ENCODE data around the gene LAD1.

The LAD1 gene

DNA sequence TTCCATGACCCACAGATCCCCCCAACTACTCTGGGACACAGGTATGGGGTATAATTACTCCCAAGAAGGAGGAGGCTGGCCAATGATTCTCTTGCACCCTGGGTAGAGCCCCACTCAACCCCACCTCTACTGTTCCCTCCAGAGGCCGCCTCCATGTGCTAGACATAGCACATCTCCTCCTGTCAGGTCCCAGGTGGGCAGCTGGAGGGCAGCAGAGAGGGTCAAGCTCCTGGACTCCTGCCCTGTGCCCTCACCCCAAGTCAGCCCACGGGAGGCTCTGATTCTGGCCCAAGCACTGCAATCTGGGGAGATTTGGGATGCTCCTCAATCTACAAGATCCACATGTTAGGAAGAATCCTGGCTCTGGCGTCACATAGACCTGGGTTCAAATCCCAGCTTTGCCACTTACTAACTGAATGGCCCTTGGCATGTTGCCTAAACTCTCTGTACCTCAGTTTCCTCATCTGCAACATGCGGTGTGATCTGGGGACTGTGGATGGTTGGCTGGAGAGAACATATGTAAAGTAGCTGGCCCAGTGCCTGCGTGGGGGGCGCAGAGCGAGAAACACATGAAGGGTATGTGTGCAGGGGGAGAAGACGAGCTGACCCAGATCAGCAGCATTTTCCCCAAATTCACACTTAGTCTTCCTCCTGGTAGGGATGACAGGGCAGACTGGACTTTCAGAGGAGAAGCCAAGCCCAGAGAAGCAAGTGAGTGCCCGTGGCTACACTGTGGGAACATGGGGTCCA, 44.8 kb downstream of the LAD1 start:
- Histone ChIP-seq H3K27me3 (ENCODE audit: low read depth, low read length) (no peaks in the 10 kb centered on the region), H3K27ac (ENCODE audit: low read length) (no peak overlapping the region), H3K9me3 (ENCODE audit: control insufficient read depth in 1 of 2, low read length in 2 of 2) (no peaks in the 10 kb centered on the region), H3K36me3 (ENCODE audit: control insufficient read depth in 1 of 2, insufficient read depth in 2 of 2, low read length in 2 of 2) (no peaks in the 10 kb centered on the region), H3K4me3 (ENCODE audit: low read depth in 1 of 2, low read length in 2 of 2) (no peak overlapping the region), H3K4me1 (ENCODE audit: control insufficient read depth in 1 of 2, insufficient read depth in 2 of 2, low read length in 2 of 2) (no peaks in the 10 kb centered on the region)

GRCh38 chr1:201353186-201353940, 45.8 kb downstream of the LAD1 start:
- Histone ChIP-seq H3K4me1 (ENCODE audit: control insufficient read depth in 1 of 2, insufficient read depth in 2 of 2, low read length in 2 of 2) (no peaks in the 10 kb centered on the region), H3K36me3 (ENCODE audit: control insufficient read depth in 1 of 2, insufficient read depth in 2 of 2, low read length in 2 of 2) (no peaks in the 10 kb centered on the region), H3K27ac (ENCODE audit: low read length) (no peak overlapping the region), H3K9me3 (ENCODE audit: control insufficient read depth in 1 of 2, low read length in 2 of 2) (no peaks in the 10 kb centered on the region), H3K4me3 (ENCODE audit: low read depth in 1 of 2, low read length in 2 of 2) (no peak overlapping the region), H3K27me3 (ENCODE audit: low read depth, low read length) (no peaks in the 10 kb centered on the region)

DNA sequence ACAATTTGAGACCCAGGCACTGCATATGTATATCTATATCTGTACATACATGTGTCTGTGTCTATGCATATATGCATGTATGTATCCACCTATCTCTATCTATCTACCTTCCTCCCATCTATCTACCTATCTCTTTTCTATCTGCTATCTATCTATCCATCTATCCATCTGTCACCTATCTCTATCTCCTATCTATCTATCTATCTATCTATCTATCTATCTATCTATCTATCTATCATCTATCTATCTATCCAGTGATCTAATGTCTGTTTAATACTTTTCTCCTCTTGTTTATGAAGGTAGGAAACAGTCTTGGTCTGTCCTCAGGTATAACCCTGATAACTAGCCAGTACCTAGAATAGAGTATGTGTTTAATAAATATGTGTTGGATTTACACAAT, 47.5 kb downstream of the LAD1 start:
- no peaks in the 10 kb centered on the region for H3K9me3 ChIP-seq (ENCODE audit: control insufficient read depth in 1 of 2, low read length in 2 of 2)
- no peak overlapping the region for H3K27ac ChIP-seq (ENCODE audit: low read length)
- peaks cover 6% of the 10 kb centered on the region for H3K27me3 ChIP-seq (ENCODE audit: low read depth, low read length)
- H3K4me1 ChIP-seq (ENCODE audit: control insufficient read depth in 1 of 2, insufficient read depth in 2 of 2, low read length in 2 of 2), result no peaks in the 10 kb centered on the region
- H3K4me3 ChIP-seq (ENCODE audit: low read depth in 1 of 2, low read length in 2 of 2), result no peak overlapping the region
- no peaks in the 10 kb centered on the region for H3K36me3 ChIP-seq (ENCODE audit: control insufficient read depth in 1 of 2, insufficient read depth in 2 of 2, low read length in 2 of 2)

DNA sequence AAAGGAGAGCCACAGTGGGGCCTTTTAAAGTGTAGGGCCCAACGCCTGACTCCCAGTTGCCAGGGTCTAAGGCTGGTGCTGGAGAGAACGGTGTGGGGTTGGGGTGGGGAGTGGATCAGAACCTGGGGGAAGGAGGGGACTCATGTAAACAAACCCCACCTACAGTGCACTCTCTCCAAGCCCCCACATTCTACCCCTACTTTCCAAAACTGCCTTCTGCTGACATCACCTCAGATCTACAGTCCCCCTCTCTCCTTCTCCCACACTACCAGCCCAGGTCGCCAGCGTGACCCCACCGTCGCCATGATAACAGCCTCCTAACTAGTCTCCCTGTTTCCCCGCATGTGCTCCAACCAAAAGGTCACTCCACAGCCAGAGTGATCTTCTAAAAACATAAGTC, 48.2 kb downstream of the LAD1 start:
- H3K4me3 ChIP-seq (ENCODE audit: low read depth in 1 of 2, low read length in 2 of 2), result no peak overlapping the region

GRCh38 chr1:201350361-201350725, 48.8 kb downstream of the LAD1 start:
- Histone ChIP-seq H3K4me3 (ENCODE audit: low read depth in 1 of 2, low read length in 2 of 2) (no peak overlapping the region), H3K9me3 (ENCODE audit: control insufficient read depth in 1 of 2, low read length in 2 of 2) (no peaks in the 10 kb centered on the region), H3K27me3 (ENCODE audit: low read depth, low read length) (peaks cover 6% of the 10 kb centered on the region), H3K27ac (ENCODE audit: low read length) (no peak overlapping the region), H3K4me1 (ENCODE audit: control insufficient read depth in 1 of 2, insufficient read depth in 2 of 2, low read length in 2 of 2) (no peaks in the 10 kb centered on the region), H3K36me3 (ENCODE audit: control insufficient read depth in 1 of 2, insufficient read depth in 2 of 2, low read length in 2 of 2) (no peaks in the 10 kb centered on the region)

More for the DNA sequence above, 48.2 kb downstream of the LAD1 start:
- H3K27me3 ChIP-seq (ENCODE audit: low read depth, low read length), result peaks cover 6% of the 10 kb centered on the region
- no peaks in the 10 kb centered on the region for H3K9me3 ChIP-seq (ENCODE audit: control insufficient read depth in 1 of 2, low read length in 2 of 2)
- H3K36me3 ChIP-seq (ENCODE audit: control insufficient read depth in 1 of 2, insufficient read depth in 2 of 2, low read length in 2 of 2), result no peaks in the 10 kb centered on the region
- no peaks in the 10 kb centered on the region for H3K4me1 ChIP-seq (ENCODE audit: control insufficient read depth in 1 of 2, insufficient read depth in 2 of 2, low read length in 2 of 2)
- no peak overlapping the region for H3K27ac ChIP-seq (ENCODE audit: low read length)

GRCh38 chr1:201349092-201349491, 50.0 kb downstream of the LAD1 start:
- Histone ChIP-seq H3K27me3 (ENCODE audit: low read depth, low read length) (peaks cover 6% of the 10 kb centered on the region), H3K27ac (ENCODE audit: low read length) (no peak overlapping the region), H3K4me1 (ENCODE audit: control insufficient read depth in 1 of 2, insufficient read depth in 2 of 2, low read length in 2 of 2) (no peaks in the 10 kb centered on the region), H3K9me3 (ENCODE audit: control insufficient read depth in 1 of 2, low read length in 2 of 2) (no peaks in the 10 kb centered on the region), H3K4me3 (ENCODE audit: low read depth in 1 of 2, low read length in 2 of 2) (no peak overlapping the region), H3K36me3 (ENCODE audit: control insufficient read depth in 1 of 2, insufficient read depth in 2 of 2, low read length in 2 of 2) (no peaks in the 10 kb centered on the region)

- no peak overlapping the region for H3K27ac ChIP-seq (ENCODE audit: low read length)
- H3K4me1 ChIP-seq (ENCODE audit: control insufficient read depth in 1 of 2, insufficient read depth in 2 of 2, low read length in 2 of 2), result no peaks in the 10 kb centered on the region
- H3K36me3 ChIP-seq (ENCODE audit: control insufficient read depth in 1 of 2, insufficient read depth in 2 of 2, low read length in 2 of 2), result no peaks in the 10 kb centered on the region
- no peak overlapping the region for H3K4me3 ChIP-seq (ENCODE audit: low read depth in 1 of 2, low read length in 2 of 2)
- H3K27me3 ChIP-seq (ENCODE audit: low read depth, low read length), result peaks cover 6% of the 10 kb centered on the region
- no peaks in the 10 kb centered on the region for H3K9me3 ChIP-seq (ENCODE audit: control insufficient read depth in 1 of 2, low read length in 2 of 2)
Measured at GRCh38 chr1:201348211-201348566, 50.9 kb downstream of the LAD1 start.

GRCh38 chr1:201347498-201348210, 51.5 kb downstream of the LAD1 start:
- Histone ChIP-seq H3K4me3 (ENCODE audit: low read depth in 1 of 2, low read length in 2 of 2) (no peak overlapping the region), H3K27ac (ENCODE audit: low read length) (no peak overlapping the region), H3K36me3 (ENCODE audit: control insufficient read depth in 1 of 2, insufficient read depth in 2 of 2, low read length in 2 of 2) (no peaks in the 10 kb centered on the region), H3K4me1 (ENCODE audit: control insufficient read depth in 1 of 2, insufficient read depth in 2 of 2, low read length in 2 of 2) (no peaks in the 10 kb centered on the region), H3K27me3 (ENCODE audit: low read depth, low read length) (peaks cover 6% of the 10 kb centered on the region), H3K9me3 (ENCODE audit: control insufficient read depth in 1 of 2, low read length in 2 of 2) (no peaks in the 10 kb centered on the region)

GRCh38 chr1:201346987-201347386, 52.1 kb downstream of the LAD1 start:
- no peak overlapping the region for H3K4me3 ChIP-seq (ENCODE audit: low read depth in 1 of 2, low read length in 2 of 2)
- peaks cover 6% of the 10 kb centered on the region for H3K27me3 ChIP-seq (ENCODE audit: low read depth, low read length)
- peaks cover 0 to 3% of the 10 kb centered on the region in 2 donors for H3K9me3 ChIP-seq (ENCODE audit: control insufficient read depth in 1 of 2, low read length in 2 of 2)
- H3K36me3 ChIP-seq (ENCODE audit: control insufficient read depth in 1 of 2, insufficient read depth in 2 of 2, low read length in 2 of 2), result no peaks in the 10 kb centered on the region
- H3K4me1 ChIP-seq (ENCODE audit: control insufficient read depth in 1 of 2, insufficient read depth in 2 of 2, low read length in 2 of 2), result no peaks in the 10 kb centered on the region
- H3K27ac ChIP-seq (ENCODE audit: low read length), result no peak overlapping the region

DNA sequence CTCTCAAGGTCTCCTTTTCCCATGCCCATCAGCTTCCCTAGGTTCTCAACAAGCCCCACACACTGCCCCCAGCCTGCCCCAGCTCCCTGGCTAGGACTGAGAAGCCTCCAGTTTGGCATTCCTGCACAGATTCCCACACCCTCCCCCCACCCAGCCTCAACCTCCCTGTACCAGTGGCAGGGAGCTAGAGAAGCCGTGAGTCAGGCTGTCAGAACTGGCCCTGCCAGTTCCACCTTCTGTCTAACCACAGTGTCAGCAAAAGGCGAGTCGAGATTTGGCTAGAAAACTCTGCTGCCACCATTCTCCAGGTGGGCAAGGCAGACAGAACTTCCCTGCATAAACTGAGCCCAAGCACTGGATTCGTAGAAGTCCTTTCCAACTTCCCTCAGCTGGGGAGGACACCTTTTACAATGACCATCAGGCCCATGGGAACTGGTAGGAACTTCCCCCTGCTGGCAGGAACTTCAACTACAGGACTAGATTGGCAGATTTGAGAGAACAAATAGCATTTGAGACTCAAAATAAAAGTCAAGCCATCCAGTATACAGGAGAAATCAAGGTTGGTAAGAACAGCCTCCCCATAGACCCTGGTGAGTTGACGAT, 52.7 kb downstream of the LAD1 start:
- H3K4me1 ChIP-seq (ENCODE audit: control insufficient read depth in 1 of 2, insufficient read depth in 2 of 2, low read length in 2 of 2), result no peaks in the 10 kb centered on the region
- H3K36me3 ChIP-seq (ENCODE audit: control insufficient read depth in 1 of 2, insufficient read depth in 2 of 2, low read length in 2 of 2), result no peaks in the 10 kb centered on the region
- no peak overlapping the region for H3K4me3 ChIP-seq (ENCODE audit: low read depth in 1 of 2, low read length in 2 of 2)
- peaks cover 6% of the 10 kb centered on the region for H3K27me3 ChIP-seq (ENCODE audit: low read depth, low read length)
- peaks cover under 1 to 6% of the 10 kb centered on the region in 2 donors for H3K9me3 ChIP-seq (ENCODE audit: control insufficient read depth in 1 of 2, low read length in 2 of 2)
- no peak overlapping the region for H3K27ac ChIP-seq (ENCODE audit: low read length)

DNA sequence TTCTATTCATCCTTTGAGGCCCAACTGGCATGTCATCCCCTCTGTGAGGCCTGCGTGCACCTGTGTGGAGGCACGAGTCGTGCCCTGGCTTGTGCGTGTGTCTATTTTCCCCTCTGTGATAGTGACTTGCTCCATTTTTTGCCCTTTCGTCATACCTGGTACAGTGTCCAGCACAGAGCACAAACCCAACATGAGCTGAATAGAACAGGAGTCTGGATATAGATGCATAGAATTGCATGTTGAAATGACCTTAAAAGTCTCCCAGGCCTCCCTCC, 54.1 kb downstream of the LAD1 start:
- Histone ChIP-seq H3K4me3 (ENCODE audit: low read depth in 1 of 2, low read length in 2 of 2) (no peak overlapping the region), H3K36me3 (ENCODE audit: control insufficient read depth in 1 of 2, insufficient read depth in 2 of 2, low read length in 2 of 2) (no peaks in the 10 kb centered on the region), H3K4me1 (ENCODE audit: control insufficient read depth in 1 of 2, insufficient read depth in 2 of 2, low read length in 2 of 2) (no peaks in the 10 kb centered on the region), H3K9me3 (ENCODE audit: control insufficient read depth in 1 of 2, low read length in 2 of 2) (peaks cover 5 to 10% of the 10 kb centered on the region in 2 donors), H3K27ac (ENCODE audit: low read length) (no peak overlapping the region), H3K27me3 (ENCODE audit: low read depth, low read length) (peaks cover 6% of the 10 kb centered on the region)
